GM06990 (cell line): Measurements from ENCODE around the gene PBX1.

Experiments
- DNase-seq: peaks from one replicate; pipeline ENCODE4 v3.0.0-alpha.2; 2011; ENCODE audit not compliant: insufficient read length; ENCODE audit errors: extremely low read depth
- H3K27me3 ChIP-seq: replicated peaks from 2 replicates; pipeline ENCODE4 v1.6.0; 2011; ENCODE audit warnings: low read length; ENCODE audit not compliant: control insufficient read depth, insufficient read depth
- H3K36me3 ChIP-seq: 2 replicates; pipeline ENCODE4 v1.5.1; 2011; ENCODE audit warnings: low read length; ENCODE audit not compliant: control insufficient read depth, insufficient read depth
- H3K4me3 ChIP-seq: replicated peaks from 2 replicates; pipeline ENCODE4 v1.5.1; 2011; ENCODE audit warnings: low read depth, mild to moderate bottlenecking, control low read depth, low read length
- CTCF ChIP-seq: IDR thresholded peaks from 2 replicates; pipeline ENCODE4 v1.5.1; 2011; ENCODE audit warnings: low read length, control low read depth, mild to moderate bottlenecking, inconsistent platforms; ENCODE audit not compliant: insufficient read depth, poor library complexity, severe bottlenecking

PBX1 gene

GRCh38 chr1:164790081-164790480, 231.1 kb downstream of the PBX1 start:
- TF ChIP-seq CTCF = no peak
- Histone ChIP-seq H3K4me3 (no peak overlapping the region), H3K36me3 (no peaks in the 10 kb centered on the region), H3K27me3 (peaks cover 2% of the 10 kb centered on the region; the same call in 1 of the 2 replicates)
- no peak for DNase-seq

DNA sequence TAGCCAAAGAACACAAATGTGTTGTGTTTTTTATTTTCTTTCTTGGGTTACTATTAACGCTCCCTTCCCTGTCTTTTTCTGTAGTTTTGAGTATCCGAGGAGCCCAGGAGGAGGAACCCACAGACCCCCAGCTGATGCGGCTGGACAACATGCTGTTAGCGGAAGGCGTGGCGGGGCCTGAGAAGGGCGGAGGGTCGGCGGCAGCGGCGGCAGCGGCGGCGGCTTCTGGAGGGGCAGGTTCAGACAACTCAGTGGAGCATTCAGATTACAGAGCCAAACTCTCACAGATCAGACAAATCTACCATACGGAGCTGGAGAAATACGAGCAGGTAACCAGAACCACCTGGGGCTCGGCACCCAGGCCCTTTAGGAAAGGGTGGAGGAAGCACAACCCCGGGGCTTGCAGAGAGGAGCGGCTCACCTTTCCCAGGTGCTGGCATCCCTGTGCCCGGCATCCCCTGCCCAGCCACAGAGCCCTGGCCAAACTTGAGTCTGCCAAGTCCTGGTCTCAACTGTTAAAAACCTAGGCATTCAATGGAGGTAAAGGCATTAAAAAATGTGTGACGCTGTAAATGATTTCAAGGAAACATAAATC, 233.5 kb downstream of the PBX1 start:
- no peak overlapping the region for H3K4me3 ChIP-seq

DNA sequence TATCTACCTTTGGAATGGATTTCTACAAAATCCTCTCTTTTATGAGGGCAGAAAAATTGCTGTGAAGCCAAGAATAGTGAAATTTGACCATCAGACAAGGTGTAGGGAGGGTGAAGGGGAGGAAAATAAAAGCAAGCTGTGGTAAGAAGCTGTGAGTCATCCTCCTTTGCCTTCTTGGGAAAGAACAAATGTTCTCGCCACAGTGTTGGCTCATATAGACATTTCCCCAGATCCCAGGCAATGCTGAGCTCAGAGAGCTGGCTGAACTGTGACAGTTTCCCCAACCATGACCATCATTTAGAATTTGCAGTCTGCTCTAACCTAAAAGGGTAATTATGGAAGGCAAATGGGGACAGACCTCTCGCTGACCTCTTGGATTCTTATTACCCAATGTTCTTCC, 235.4 kb downstream of the PBX1 start:
- peaks cover 2% of the 10 kb centered on the region; the same call in 1 of the 2 replicates for H3K27me3 ChIP-seq
- no peak for DNase-seq
- H3K4me3 ChIP-seq = no peak overlapping the region
- H3K36me3 ChIP-seq = no peaks in the 10 kb centered on the region
- no peak for TF ChIP-seq CTCF

More for the DNA sequence above, 233.5 kb downstream of the PBX1 start:
- no peak for TF ChIP-seq CTCF
- Histone ChIP-seq H3K36me3 (no peaks in the 10 kb centered on the region), H3K27me3 (peaks cover 2% of the 10 kb centered on the region; the same call in 1 of the 2 replicates)
- DNase-seq = no peak

GRCh38 chr1:164796916-164797315, 237.9 kb downstream of the PBX1 start:
- Histone ChIP-seq H3K4me3 (no peak overlapping the region), H3K36me3 (no peaks in the 10 kb centered on the region), H3K27me3 (no peaks in the 10 kb centered on the region)
- TF ChIP-seq CTCF = no peak
- DNase-seq = no peak

DNA sequence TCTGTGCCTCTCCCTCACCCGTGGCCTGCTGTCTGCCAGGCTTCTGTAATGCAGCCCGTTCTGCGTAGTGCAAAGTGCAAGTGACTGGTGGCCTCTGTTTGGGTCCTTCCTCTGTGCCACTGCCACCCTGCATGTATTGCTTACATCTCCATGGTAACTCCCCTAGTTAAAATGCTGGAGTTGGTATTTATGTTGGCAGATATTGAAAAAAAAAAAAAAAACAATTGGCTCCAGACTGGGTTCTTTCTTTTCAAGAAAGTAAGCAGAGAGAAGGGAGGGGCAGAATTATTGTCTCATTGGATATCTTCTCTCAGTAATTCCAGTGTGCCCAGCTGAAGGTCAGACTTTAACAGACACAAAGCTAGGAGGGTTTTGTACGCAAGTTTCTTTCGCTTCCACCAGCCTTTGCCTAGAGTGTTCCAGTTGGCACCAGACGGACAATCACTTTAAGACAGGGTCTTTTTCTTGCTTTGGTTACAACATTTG, 242.3 kb downstream of the PBX1 start:
- H3K36me3 ChIP-seq = no peaks in the 10 kb centered on the region
- no peak for TF ChIP-seq CTCF
- H3K4me3 ChIP-seq = no peak overlapping the region
- H3K27me3 ChIP-seq = no peaks in the 10 kb centered on the region
- DNase-seq = no peak

GRCh38 chr1:164801791-164802502, 243.0 kb downstream of the PBX1 start:
- no peak for TF ChIP-seq CTCF
- Histone ChIP-seq H3K4me3 (no peak overlapping the region), H3K27me3 (no peaks in the 10 kb centered on the region), H3K36me3 (no peaks in the 10 kb centered on the region)
- no peak for DNase-seq
